ENCODE measurements around the gene PYDC2.

DNA sequence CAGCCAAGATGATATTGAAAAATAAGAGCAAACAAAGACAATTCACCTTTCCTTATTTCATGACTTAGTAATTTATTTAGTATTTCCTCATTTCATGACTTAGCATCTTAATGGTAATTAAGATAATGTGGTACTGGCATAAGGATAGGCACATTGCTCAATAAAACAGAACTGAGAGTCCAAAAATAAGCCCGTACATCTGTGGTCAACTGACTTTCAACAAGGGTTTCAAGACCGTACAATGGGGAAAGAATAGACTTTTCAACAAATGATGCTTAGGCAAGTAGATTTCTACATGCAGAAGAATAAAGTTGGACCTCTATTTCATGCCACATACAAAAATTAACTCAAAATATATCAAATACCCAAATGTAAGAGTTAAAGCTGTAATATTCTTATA, 603 bp upstream of the PYDC2 start:
- TF ChIP-seq CTCF (IDR thresholded peaks at IDR 0.05) (no peak), POLR2A (IDR thresholded peaks at IDR 0.05) (no peak), POLR2AphosphoS5 (IDR thresholded peaks at IDR 0.05) (no peak), EP300 (IDR thresholded peaks at IDR 0.05) (no peak)
